ACC112 (cell line): Measurements from ENCODE around the gene DDX24.

ENCODE experiments used
- H2AFZ ChIP-seq: fragments of 200-600 bp; sonication (generic); one replicate; pipeline ENCODE4 v1.6.0; 2017; ENCODE audit warnings: antibody characterized with exemption, low read length; ENCODE audit not compliant: unreplicated experiment
- H3K27ac ChIP-seq: fragments of 200-600 bp; sonication (generic); 2 replicates; pipeline ENCODE4 v1.5.1; 2014; ENCODE audit warnings: low read depth, mild to moderate bottlenecking, antibody characterized with exemption, low read length, moderate library complexity
- H3K27me3 ChIP-seq: fragments of 200-600 bp; sonication (generic); 2 replicates; pipeline ENCODE4 v1.6.1; 2014; ENCODE audit warnings: mild to moderate bottlenecking, antibody characterized with exemption, low read length, moderate library complexity, mixed read lengths; ENCODE audit not compliant: insufficient read depth
- H3K36me3 ChIP-seq: fragments of 200-600 bp; sonication (generic); 2 replicates; pipeline ENCODE4 v1.6.1; 2016; ENCODE audit warnings: mild to moderate bottlenecking, antibody characterized with exemption, low read length, moderate library complexity, mixed read lengths; ENCODE audit not compliant: insufficient read depth
- H3K4me1 ChIP-seq: fragments of 200-600 bp; sonication (generic); one replicate; pipeline ENCODE4 v1.6.1; 2016; ENCODE audit warnings: low read length, mixed read lengths; ENCODE audit not compliant: insufficient read depth, unreplicated experiment, control insufficient read depth
- H3K4me3 ChIP-seq: fragments of 200-600 bp; sonication (generic); 2 replicates; pipeline ENCODE4 v1.5.1; 2014; ENCODE audit warnings: mild to moderate bottlenecking, low read depth, low read length
- H3K79me2 ChIP-seq: fragments of 200-600 bp; sonication (generic); one replicate; pipeline ENCODE4 v1.6.0; 2016; ENCODE audit warnings: low read length; ENCODE audit not compliant: control insufficient read depth, unreplicated experiment, insufficient read depth

DDX24 gene

DNA sequence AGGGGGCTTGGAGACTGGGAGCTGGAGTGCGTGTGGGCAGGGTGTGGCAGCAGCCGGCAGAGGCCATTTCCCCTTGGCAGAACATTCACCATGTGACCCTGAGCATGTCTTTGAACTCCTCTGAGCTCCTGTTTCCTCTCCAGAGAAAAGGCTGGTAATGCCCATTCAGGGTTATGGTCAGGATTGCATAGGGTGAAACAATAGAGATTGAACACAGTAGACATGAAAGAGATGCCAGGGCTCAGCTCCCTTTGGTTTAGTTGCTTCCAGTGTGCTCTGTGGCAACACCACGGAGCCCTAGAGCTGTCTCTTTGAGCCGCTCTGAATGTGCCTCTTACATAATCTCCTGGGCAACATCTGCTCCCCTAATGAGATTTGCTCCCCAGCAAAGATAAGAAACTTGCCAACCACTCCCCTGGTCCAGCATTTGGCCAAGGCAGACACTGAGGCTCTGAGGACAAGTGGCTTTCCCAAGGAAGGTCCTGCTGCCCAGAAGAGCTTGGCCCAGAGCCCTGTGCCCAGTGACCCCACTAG is 34.1 kb upstream of the DDX24 start:
- Histone ChIP-seq H3K4me3 (peak overlapping the region; percentile 8; the same call in 1 of the 2 replicates), H3K27me3 (no peaks in the 10 kb centered on the region), H3K27ac (no peak overlapping the region), H3K4me1 (peaks cover 37% of the 10 kb centered on the region), H3K79me2 (peaks cover 24% of the 10 kb centered on the region), H3K36me3 (no peaks in the 10 kb centered on the region), H2AFZ (no peak overlapping the region)

DNA sequence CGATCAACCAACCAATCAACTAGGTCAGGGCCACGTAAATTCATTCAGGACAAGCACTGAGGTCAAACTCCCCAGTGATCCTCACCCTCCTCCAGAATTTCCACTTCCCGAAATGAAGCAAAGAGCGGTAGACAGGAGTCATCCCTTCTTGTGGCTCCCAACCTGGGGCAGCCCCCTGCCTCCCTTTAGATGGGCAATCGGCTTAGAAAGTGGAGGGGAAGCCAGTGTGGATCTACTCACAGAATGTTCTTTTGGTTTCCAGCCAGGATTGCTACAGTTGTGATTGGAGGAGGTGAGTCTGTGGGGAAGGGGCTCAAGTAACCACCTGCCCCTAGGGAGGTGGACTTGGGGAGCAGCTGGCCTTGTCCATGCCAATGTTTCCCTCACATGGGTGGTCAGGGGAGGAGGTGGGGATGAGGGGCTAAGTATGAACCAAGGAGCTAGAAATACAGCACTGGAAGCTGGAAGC is 33.6 kb upstream of the DDX24 start:
- H3K36me3 ChIP-seq, result no peaks in the 10 kb centered on the region
- peaks cover 24% of the 10 kb centered on the region for H3K79me2 ChIP-seq
- H2AFZ ChIP-seq, result no peak overlapping the region
- H3K4me3 ChIP-seq, result peak overlapping the region; percentile 8; the same call in 1 of the 2 replicates
- no peak overlapping the region for H3K27ac ChIP-seq
- peaks cover 42% of the 10 kb centered on the region for H3K4me1 ChIP-seq
- no peaks in the 10 kb centered on the region for H3K27me3 ChIP-seq

DNA sequence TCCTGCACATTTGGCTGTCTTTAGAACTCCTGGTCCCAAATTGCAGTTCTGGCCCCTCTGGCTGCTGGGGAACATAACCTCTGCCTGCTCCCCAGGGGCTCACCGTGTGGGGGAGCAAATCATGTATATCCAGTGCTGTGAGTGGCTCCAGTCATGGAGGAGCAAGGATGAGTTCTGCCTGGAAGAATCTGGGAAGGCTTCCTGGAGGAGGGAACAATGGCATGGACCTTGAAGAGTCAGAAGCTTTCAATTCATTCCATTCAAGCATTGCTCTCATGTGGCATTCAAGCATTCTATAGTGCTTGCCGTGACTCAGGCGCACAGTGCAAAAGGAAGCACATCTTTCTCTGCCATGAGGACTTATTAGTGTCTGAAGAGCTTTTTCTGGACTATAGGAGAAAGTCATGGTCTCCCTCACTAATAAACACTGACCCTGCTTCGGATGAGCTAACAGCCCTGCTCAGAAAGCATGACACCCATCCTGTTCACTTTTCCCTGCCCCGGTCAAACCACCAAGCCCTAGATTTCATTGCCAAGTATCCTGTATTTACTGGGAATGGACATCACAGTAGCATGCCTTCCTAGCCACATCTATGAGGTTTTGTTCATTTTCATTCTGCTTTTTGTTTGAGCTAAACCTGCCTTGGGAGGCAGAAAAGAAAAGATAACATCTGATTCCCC is 33.0 kb upstream of the DDX24 start:
- Histone ChIP-seq H3K4me3 (no peak overlapping the region), H3K36me3 (no peaks in the 10 kb centered on the region), H3K27me3 (no peaks in the 10 kb centered on the region), H3K4me1 (peaks cover 42% of the 10 kb centered on the region), H3K27ac (no peak overlapping the region), H2AFZ (no peak overlapping the region), H3K79me2 (peaks cover 24% of the 10 kb centered on the region)

DNA sequence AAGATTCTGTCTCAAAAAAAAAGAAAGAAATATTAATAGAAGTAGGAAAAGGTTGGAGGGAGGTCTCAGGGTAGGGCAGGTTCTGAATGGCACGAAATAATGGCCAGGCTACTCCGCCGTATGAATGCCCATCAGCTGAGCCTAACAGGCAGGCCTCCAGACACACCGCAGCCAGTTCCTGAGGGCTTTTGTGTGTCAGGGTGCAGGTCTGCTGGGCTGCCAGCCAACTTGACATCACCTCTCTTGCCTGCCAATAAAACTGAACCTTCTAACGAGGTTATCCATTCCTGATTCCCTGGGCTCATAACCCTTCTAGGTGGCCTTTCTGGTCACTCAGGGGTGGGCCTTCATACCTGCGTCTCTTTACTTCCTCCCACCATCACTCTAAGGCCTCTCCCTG is 32.5 kb upstream of the DDX24 start:
- Histone ChIP-seq H2AFZ (no peak overlapping the region), H3K4me1 (peaks cover 42% of the 10 kb centered on the region), H3K27me3 (no peaks in the 10 kb centered on the region), H3K4me3 (no peak overlapping the region), H3K27ac (no peak overlapping the region), H3K36me3 (no peaks in the 10 kb centered on the region), H3K79me2 (peaks cover 24% of the 10 kb centered on the region)

DNA sequence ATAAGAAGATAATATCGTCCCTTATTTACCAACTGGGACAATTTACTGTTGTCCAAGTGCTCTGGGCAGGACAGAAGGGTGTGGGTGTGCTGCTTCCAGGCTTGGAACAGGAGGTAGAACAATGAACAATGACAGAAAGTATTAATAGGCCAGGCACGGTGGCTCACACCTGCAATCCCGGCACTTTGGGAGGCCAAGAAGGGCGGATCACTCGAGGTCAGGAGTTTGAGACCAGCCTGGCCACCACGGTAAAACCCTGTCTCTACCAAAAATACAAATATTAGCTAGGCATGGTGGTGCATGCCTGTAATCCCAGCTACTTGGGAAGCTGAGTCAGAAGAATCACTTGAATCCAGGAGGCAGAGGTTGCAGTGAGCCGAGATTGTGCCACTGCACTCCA is 32.1 kb upstream of the DDX24 start:
- H3K4me3 ChIP-seq, result 0 out of 2 replicates have a peak overlapping the region, but pooled peaks have one; percentile 79
- H3K79me2 ChIP-seq, result peaks cover 24% of the 10 kb centered on the region
- peaks cover 42% of the 10 kb centered on the region for H3K4me1 ChIP-seq
- H2AFZ ChIP-seq, result no peak overlapping the region
- no peaks in the 10 kb centered on the region for H3K36me3 ChIP-seq
- H3K27me3 ChIP-seq, result no peaks in the 10 kb centered on the region
- H3K27ac ChIP-seq, result no peak overlapping the region

DNA sequence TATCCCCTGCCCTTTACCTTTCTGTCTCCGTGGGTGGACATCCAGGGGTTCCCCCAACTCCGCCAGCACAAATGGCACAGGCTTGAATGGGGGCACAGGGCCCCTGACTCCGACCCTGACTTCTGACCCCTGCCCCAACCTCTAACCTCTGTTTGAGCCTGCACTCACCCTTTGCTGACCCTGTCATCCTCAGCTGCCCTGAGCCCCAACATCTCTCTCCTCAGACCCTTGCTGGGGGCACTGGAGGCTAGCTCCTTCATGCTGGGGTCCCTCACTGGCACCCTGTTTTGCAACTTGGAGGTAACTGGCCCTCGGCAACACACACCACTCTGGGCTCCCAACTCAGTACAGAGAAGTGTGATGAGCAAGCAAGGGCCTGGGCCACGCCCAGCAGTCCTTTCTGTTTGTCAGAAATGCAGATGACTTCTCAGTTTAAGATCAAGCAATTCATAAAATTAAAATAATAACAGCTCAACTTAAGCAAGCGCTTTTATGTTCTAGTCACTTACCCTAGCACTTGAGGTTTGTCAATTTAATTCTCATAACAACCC is 31.6 kb upstream of the DDX24 start:
- Histone ChIP-seq H3K4me3 (peak overlapping the region; percentile 79), H3K4me1 (peaks cover 42% of the 10 kb centered on the region), H2AFZ (no peak overlapping the region), H3K27ac (no peak overlapping the region), H3K27me3 (no peaks in the 10 kb centered on the region), H3K79me2 (peaks cover 24% of the 10 kb centered on the region), H3K36me3 (no peaks in the 10 kb centered on the region)

DNA sequence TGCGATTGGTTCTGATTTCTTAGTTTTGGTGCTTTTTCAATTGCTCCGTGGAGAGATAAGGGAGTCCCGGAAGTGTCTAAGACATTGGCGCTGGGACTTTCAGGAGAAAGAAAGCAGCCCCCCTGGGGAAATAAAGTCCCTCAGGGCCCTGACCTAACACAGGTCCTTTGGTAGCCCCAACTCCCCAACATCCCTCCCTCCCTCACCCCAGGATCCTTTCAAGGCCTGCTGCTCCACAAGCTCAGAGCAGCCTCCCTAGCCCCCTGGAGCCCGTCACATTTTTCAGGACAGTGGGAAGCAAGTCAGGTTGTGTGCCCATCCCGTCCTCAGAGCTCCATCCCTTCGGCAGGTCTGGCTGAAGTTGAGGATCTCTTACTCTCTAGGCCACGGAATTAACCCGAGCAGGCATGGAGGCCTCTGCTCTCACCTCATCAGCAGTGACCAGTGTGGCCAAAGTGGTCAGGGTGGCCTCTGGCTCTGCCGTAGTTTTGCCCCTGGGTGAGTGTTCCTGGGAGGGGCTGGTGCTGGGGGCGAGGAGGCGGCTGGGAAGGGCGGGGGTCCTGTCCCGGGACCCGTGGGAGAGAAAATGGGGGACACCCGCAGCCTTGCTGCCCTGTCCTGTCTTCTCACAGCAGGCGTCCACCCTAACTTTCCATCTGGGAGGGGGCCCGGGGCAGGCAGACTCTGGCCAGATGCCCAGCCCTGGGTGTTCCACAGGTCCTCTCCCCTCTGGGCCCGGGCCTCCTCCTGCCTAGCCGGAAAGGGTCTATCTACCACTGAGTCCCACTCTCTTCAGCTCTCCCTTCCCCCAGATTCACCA is 30.5 kb upstream of the DDX24 start:
- Histone ChIP-seq H3K4me3 (peak overlapping the region; percentile 79), H3K27ac (peak overlapping the region; percentile 64; the same call in 1 of the 2 replicates)

DNA sequence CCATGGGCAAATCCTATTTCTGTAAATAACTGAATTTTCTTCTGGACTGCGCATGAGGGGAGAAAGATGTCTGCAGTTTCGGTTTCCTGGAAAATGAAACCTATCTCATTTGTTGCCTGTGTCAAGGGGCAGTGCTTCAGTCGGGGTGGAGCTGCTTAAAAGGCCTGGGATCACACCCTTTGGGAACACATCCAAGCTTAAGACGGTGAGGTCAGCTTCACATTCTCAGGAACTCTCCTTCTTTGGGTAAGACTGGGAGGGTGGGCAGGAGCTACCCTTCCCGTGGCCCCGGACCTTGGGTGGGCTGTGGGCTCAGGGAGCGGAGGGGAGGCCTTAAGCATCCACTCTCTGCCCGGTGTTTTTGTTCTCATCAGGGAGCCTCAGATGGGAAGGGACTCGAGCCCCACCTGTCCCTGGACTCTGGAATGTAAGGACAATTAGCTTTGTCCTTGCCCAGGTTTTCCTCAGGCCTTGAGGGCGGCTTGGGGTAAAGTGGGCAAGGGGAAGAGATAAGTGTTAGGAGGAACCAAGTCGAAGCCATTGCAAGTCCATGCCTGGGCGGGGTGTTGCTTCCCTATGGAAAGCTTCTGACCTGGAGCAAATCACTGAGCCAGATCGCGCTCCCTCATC is 29.7 kb upstream of the DDX24 start, which contains the start of gene IFI27:
Gene IFI27, plus strand, starts transcription at position 185 of the 630 bp plus-strand sequence.
- Histone ChIP-seq H3K4me3 (peak within 1 kb of the TSS; percentile 79), H3K27me3 (no peaks in the 10 kb centered on the region), H3K79me2 (peaks cover 24% of the 10 kb centered on the region), H3K36me3 (no peaks in the 10 kb centered on the region), H2AFZ (no peak within 1 kb of the TSS), H3K27ac (peak within 1 kb of the TSS; percentile 64), H3K4me1 (peaks cover 42% of the 10 kb centered on the region)

More for the DNA sequence above, 30.5 kb upstream of the DDX24 start:
- Histone ChIP-seq H3K27me3 (no peaks in the 10 kb centered on the region), H3K79me2 (peaks cover 24% of the 10 kb centered on the region), H3K36me3 (no peaks in the 10 kb centered on the region), H3K4me1 (peaks cover 42% of the 10 kb centered on the region), H2AFZ (no peak overlapping the region)

DNA sequence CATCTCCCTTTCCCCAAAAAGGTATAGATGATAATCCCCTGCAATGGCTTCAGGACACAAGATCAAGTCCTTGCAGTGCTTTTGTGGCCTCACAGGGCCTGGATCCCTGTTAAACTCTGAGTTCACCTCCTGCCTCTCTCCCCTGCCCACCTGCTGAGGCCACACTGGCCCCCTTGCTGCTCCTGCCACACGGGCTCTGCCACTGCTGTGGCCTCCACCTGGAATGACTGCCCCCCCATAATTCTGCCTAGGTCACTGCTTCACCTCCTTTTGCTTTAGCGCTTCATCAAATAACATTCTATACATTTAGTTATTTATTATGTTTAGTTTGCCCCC is 28.9 kb upstream of the DDX24 start:
- no peak overlapping the region for H3K4me3 ChIP-seq
- H3K4me1 ChIP-seq, result peaks cover 38% of the 10 kb centered on the region
- peaks cover 24% of the 10 kb centered on the region for H3K79me2 ChIP-seq
- H3K36me3 ChIP-seq, result no peaks in the 10 kb centered on the region
- no peaks in the 10 kb centered on the region for H3K27me3 ChIP-seq
- H3K27ac ChIP-seq, result peak overlapping the region; percentile 64
- no peak overlapping the region for H2AFZ ChIP-seq

DNA sequence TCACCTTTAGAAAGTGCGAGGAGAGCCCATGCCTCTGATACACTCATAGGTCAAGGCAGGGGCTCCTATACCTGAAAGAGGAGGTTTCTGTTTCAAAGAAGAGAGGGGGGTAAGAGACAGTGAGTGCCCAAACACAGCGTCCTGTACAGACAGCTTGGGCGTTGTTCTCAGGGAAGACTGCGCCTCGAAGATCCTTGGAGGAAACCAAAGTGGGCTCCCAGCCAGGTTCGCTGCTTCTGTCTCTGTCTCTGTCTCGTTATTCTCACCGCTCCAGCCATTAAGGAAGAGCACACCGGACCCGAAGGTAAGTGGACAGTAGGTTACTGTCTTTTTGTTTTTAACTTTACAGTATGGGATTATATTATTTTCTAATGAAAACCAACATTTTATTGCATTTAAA is 23.7 kb upstream of the DDX24 start:
- H3K27me3 ChIP-seq, result no peaks in the 10 kb centered on the region
- no peak overlapping the region for H3K27ac ChIP-seq
- peaks cover 12% of the 10 kb centered on the region for H3K4me1 ChIP-seq
- H3K36me3 ChIP-seq, result no peaks in the 10 kb centered on the region
- H3K79me2 ChIP-seq, result no peaks in the 10 kb centered on the region
- H2AFZ ChIP-seq, result no peak overlapping the region
- H3K4me3 ChIP-seq, result no peak overlapping the region
